HepG2 (cell line): ENCODE measurements around the gene RNFT2. TPM values are rescaled to one million over a fixed set of nuclear protein-coding genes. Genes with fewer than 3 reads are reported as not detected.

Experiments used
- CEBPB ChIP-seq: IDR thresholded peaks from 2 replicates; pipeline ENCODE4 v1.6.1; 2011; ENCODE audit warnings: low read depth, low read length, improper control_type of control experiment, borderline replicate concordance
- CHCHD3 ChIP-seq: sonication (generic); formaldehyde crosslinking; IDR thresholded peaks from 2 replicates; pipeline ENCODE4 v1.8.0; 2022; ENCODE audit warnings: mild to moderate bottlenecking, missing genetic modification reagents, moderate library complexity
- CREM ChIP-seq, 2 experiments: sonication (generic) in 1 of 2; formaldehyde crosslinking in 1 of 2; IDR thresholded peaks; 2 replicates each; pipeline versions ENCODE4 v1.4.0 to v1.6.1; 2016 to 2020; ENCODE audit warnings: antibody characterized with exemption in 1 of 2, mild to moderate bottlenecking in 1 of 2, missing genetic modification reagents in 1 of 2
- FOXO1 ChIP-seq: sonication (generic); formaldehyde crosslinking; IDR thresholded peaks from 2 replicates; pipeline ENCODE4 v1.4.0; 2020; ENCODE audit warnings: missing genetic modification reagents
- KLF12 ChIP-seq: sonication (generic); formaldehyde crosslinking; IDR thresholded peaks from 2 replicates; pipeline ENCODE4 v1.4.0; 2020; ENCODE audit warnings: missing genetic modification reagents, borderline replicate concordance
- KLF9 ChIP-seq: IDR thresholded peaks from 2 replicates; pipeline ENCODE4 v1.6.1; 2016; ENCODE audit warnings: low read depth
- MAFK ChIP-seq, 2 experiments: IDR thresholded peaks in 1 of 2; conservative IDR thresholded peaks in 1 of 2; 2 replicates each; pipeline ENCODE4 v1.6.1; 2011; ENCODE audit warnings: improper control_type of control experiment in 2 of 2, low read length in 2 of 2
- MBD4 ChIP-seq: IDR thresholded peaks from 2 replicates; pipeline ENCODE4 v1.6.1; 2012; ENCODE audit warnings: low read length, inconsistent platforms, borderline replicate concordance
- NCOA2 ChIP-seq: sonication (generic); formaldehyde crosslinking; IDR thresholded peaks from 2 replicates; pipeline ENCODE4 v1.8.0; 2022; ENCODE audit warnings: inconsistent platforms
- ONECUT2 ChIP-seq: sonication (generic); formaldehyde crosslinking; IDR thresholded peaks from 2 replicates; pipeline ENCODE4 v1.4.0; 2020; ENCODE audit warnings: missing genetic modification reagents
- RARA ChIP-seq: IDR thresholded peaks from 2 replicates; pipeline ENCODE4 v1.6.1; 2016; ENCODE audit warnings: missing genetic modification reagents, missing compliant biosample characterization
- ZNF20 ChIP-seq: sonication (generic); formaldehyde crosslinking; IDR thresholded peaks from 2 replicates; pipeline ENCODE4 v1.4.0; 2020; ENCODE audit warnings: mild to moderate bottlenecking, moderate library complexity, missing genetic modification reagents
- ZNF557 ChIP-seq: sonication (generic); formaldehyde crosslinking; IDR thresholded peaks from 2 replicates; pipeline ENCODE4 v1.4.0; 2020; ENCODE audit warnings: missing genetic modification reagents
- ZNF609 ChIP-seq: sonication (generic); formaldehyde crosslinking; IDR thresholded peaks from 2 replicates; pipeline ENCODE4 v1.4.0; 2020; ENCODE audit warnings: mild to moderate bottlenecking, missing genetic modification reagents, borderline replicate concordance
- ZNF7 ChIP-seq: IDR thresholded peaks from 2 replicates; pipeline ENCODE4 v1.6.1; 2016; ENCODE audit warnings: missing biosample characterization, missing genetic modification reagents
- ZNF770 ChIP-seq: sonication (generic); formaldehyde crosslinking; IDR thresholded peaks from 2 replicates; pipeline ENCODE4 v1.5.0; 2020; ENCODE audit warnings: mild to moderate bottlenecking, missing genetic modification reagents
- polyA plus RNA-seq, 8 experiments: library from polyadenylated mRNA; depleted of rRNA in 3 of 8; stranded (reverse) in 7 of 8; unstranded in 1 of 8; fragments of >200 nt; fragmentation: Illumina TruSeq in 4 of 8; extraction: Trizol in 4 of 8; gene quantifications; 2 replicates each; pipeline versions ENCODE4 v1.2.1 to v1.2.3, GENCODE V29; 2011 to 2016; ENCODE audit warnings: low read depth in 4 of 8, missing spikeins in 1 of 8, mixed read lengths in 1 of 8; ENCODE audit not compliant: insufficient read depth in 1 of 8
- total RNA-seq, 5 experiments: library from RNA; depleted of rRNA; stranded (reverse); fragments of >200 nt; fragmentation: Illumina TruSeq; extraction: Trizol; gene quantifications; 2 replicates each; pipeline ENCODE4 v1.2.3, GENCODE V29; 2016; ENCODE audit warnings: low read depth in 1 of 5
- TF ChIP-seq, protein P1 (sequence below): sonication (generic); formaldehyde crosslinking; IDR thresholded peaks from 2 replicates; pipeline ENCODE4 v1.5.0; 2020; ENCODE audit warnings: missing genetic modification reagents
- TF ChIP-seq, protein P2 (sequence below): sonication (generic); formaldehyde crosslinking; IDR thresholded peaks from 2 replicates; pipeline ENCODE4 v1.5.1; 2020; ENCODE audit warnings: mild to moderate bottlenecking, missing genetic modification reagents, moderate library complexity

Gene RNFT2
- total and polyA plus RNA-seq, 2 of the 13 experiments (the other 11 are each of a cell fraction or from before 2014, with no cell fraction given), result 3.3 to 8.3 TPM

DNA sequence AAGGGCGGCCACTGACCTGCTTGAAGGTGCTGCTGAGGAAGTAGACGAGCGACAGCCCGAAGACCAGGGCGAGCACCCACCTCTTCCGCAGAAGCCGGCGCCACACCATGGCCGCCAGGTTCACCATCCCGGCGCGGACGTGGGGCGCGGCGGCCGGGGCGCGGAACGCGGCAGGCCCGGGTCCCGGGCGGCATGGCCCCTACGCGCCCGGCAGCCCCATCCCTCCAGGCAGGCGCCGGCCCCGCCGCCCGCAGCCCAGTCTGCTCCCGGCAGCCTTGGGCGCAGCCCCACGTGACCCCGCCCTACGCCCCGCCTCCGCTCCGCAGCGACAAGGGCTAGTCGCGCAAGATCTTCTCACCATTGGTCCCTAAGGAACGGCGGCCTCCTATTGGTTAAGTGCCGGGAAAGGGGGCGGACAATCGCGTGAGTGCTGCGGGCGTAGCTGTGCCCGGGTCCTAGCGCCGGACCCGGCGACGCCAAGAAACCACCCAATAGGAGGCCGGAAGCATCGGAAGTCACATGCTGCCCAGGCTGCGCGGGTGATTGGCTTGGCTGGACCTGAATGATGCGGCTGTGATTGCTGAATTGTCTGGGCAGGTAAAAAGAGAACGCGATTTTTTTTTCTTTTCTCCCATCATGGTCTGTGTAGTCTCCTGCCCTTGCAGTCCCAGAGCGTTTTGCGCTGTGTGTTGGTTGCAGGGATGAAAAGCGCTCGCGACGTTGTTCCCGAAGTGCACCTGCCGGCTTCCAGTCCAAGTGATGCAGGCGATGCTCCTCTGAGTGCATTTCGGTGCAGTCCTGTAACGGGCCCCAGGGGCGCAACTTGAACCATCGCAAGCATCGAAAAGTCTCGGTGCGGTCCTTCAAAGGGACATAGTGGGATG, at the start of gene RNFT2, which contains the start of gene SPRING1 (continued):
- TF ChIP-seq ZNF609, result peak; percentile 66
- no peak for TF ChIP-seq MAFK (conservative IDR thresholded peaks at IDR 0.05 in 1 of 2, IDR thresholded peaks at IDR 0.05 in 1 of 2; ENCODE audit: low read length in 2 of 2)
- no peak for TF ChIP-seq CEBPB
- TF ChIP-seq KLF9 (CRISPR knock-in tag), result no peak
- no peak for TF ChIP-seq ZNF7 (CRISPR knock-in tag)
- TF ChIP-seq FOXO1 (CRISPR knock-in tag), result no peak
- TF ChIP-seq MBD4, result no peak
- TF ChIP-seq, protein P1, sequence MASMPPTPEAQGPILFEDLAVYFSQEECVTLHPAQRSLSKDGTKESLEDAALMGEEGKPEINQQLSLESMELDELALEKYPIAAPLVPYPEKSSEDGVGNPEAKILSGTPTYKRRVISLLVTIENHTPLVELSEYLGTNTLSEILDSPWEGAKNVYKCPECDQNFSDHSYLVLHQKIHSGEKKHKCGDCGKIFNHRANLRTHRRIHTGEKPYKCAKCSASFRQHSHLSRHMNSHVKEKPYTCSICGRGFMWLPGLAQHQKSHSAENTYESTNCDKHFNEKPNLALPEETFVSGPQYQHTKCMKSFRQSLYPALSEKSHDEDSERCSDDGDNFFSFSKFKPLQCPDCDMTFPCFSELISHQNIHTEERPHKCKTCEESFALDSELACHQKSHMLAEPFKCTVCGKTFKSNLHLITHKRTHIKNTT, result no peak
- TF ChIP-seq CHCHD3, result no peak
- peak; percentile 92 for TF ChIP-seq CREM (IDR thresholded peaks at IDR 0.05)
- TF ChIP-seq CREM (CRISPR knock-in tag; IDR thresholded peaks at IDR 0.05), result peak; percentile 58; the same call in 1 of the 2 replicates
- TF ChIP-seq ZNF20, result no peak
- TF ChIP-seq, protein P2, sequence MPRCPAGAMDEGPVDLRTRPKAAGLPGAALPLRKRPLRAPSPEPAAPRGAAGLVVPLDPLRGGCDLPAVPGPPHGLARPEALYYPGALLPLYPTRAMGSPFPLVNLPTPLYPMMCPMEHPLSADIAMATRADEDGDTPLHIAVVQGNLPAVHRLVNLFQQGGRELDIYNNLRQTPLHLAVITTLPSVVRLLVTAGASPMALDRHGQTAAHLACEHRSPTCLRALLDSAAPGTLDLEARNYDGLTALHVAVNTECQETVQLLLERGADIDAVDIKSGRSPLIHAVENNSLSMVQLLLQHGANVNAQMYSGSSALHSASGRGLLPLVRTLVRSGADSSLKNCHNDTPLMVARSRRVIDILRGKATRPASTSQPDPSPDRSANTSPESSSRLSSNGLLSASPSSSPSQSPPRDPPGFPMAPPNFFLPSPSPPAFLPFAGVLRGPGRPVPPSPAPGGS (CRISPR knock-in tag), result peak; percentile 73; the same call in 1 of the 2 replicates
- TF ChIP-seq KLF12 (CRISPR knock-in tag), result no peak
- TF ChIP-seq RARA, result peak; percentile 15; the same call in 1 of the 2 replicates
- TF ChIP-seq NCOA2, result no peak
- no peak; the same call in 1 of the 2 replicates for TF ChIP-seq ZNF557 (CRISPR knock-in tag)
- TF ChIP-seq ONECUT2 (CRISPR knock-in tag), result no peak
- no peak for TF ChIP-seq ZNF770 (CRISPR knock-in tag)
